Tibial nerve (tissue), 4 donors: ENCODE data around the gene CAMK2N2. TPM values are rescaled to one million over a fixed set of nuclear protein-coding genes. Genes with fewer than 3 reads are reported as not detected.

Experiments used
- DNase-seq, 2 donors: peaks; one replicate each; pipeline ENCODE4 v3.0.0-alpha.2; 2019; ENCODE audit warnings: low spot score in 2 of 2
- H3K27ac ChIP-seq, 4 donors: fragments of 200-600 bp; sonication (generic) in 3 of 4; one replicate each; pipeline ENCODE4 v1.5.1; 2017 to 2019; ENCODE audit warnings: mild to moderate bottlenecking in 1 of 4
- H3K27me3 ChIP-seq, 2 donors: fragments of 200-600 bp; sonication (generic) in 1 of 2; one replicate each; pipeline versions ENCODE4 v1.5.1 to v1.6.0; 2017 to 2019
- H3K36me3 ChIP-seq, 3 donors: fragments of 200-600 bp; sonication (generic); one replicate each; pipeline ENCODE4 v1.5.1; 2018 to 2019
- H3K4me1 ChIP-seq, 4 donors: fragments of 200-600 bp; sonication (generic) in 3 of 4; one replicate each; pipeline ENCODE4 v1.5.1; 2017 to 2019
- H3K4me3 ChIP-seq, 4 donors: fragments of 200-600 bp; sonication (generic) in 3 of 4; one replicate each; pipeline ENCODE4 v1.5.1; 2017 to 2019; ENCODE audit warnings: mild to moderate bottlenecking in 1 of 4, moderate library complexity in 1 of 4
- H3K9me3 ChIP-seq, 4 donors: fragments of 200-600 bp; sonication (generic) in 3 of 4; one replicate each; pipeline ENCODE4 v1.5.1; 2017 to 2019
- CTCF ChIP-seq, 5 experiments: fragments of 200-600 bp in 3 of 5; fragments of 450-650 bp in 2 of 5; sonication (generic) in 3 of 5; IDR thresholded peaks; one replicate each; pipeline ENCODE4 v1.5.1; 2016 to 2019; ENCODE audit warnings: antibody characterized with exemption in 5 of 5, mild to moderate bottlenecking in 3 of 5, moderate library complexity in 2 of 5
- EP300 ChIP-seq, 2 donors: sonication (generic); formaldehyde crosslinking; IDR thresholded peaks; one replicate each; pipeline ENCODE4 v1.6.1; 2017; ENCODE audit warnings: antibody characterized with exemption in 2 of 2, mild to moderate bottlenecking in 1 of 2
- POLR2A ChIP-seq, 2 donors: fragments of 450-650 bp; IDR thresholded peaks; one replicate each; pipeline ENCODE4 v1.6.1; 2017; ENCODE audit warnings: antibody characterized with exemption in 2 of 2, mild to moderate bottlenecking in 2 of 2, moderate library complexity in 2 of 2
- WGBS, 2 donors: methylation state at CpG; one replicate each; pipeline ENCODE4 v1.1.5; 2018; 5-methylcytosine and 5-hydroxymethylcytosine counted together
- total RNA-seq, 4 donors: library from RNA; depleted of rRNA; stranded (reverse); fragments of >200 nt; gene quantifications; one replicate each; pipeline ENCODE4 v1.1.0, GENCODE V29; 2016

CAMK2N2 gene
- total RNA-seq, 4 donors from 2014 or later: not detected

DNA sequence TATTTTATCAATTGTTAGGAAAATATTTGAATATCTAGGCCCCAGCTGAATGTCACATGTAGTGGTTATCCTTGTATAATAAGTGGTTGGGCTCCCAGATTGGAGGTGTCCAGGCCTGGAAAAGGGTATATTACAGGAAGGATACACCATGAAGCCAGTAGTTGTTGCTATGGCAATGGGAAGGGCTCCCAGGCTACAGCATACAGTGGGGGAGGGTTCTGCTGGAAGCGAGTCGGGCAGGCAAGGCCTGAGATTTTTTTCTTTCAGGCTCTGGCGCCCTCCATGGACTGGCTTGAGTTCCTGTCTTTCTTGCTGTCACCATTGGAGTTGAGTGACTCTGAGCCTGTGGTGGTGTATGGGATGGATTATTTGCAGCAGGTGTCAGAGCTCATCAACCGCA is 23.3 kb upstream of the CAMK2N2 start:
- Histone ChIP-seq H3K4me1 (peaks cover 0 to 4% (median 0%) of the 10 kb centered on the region in 4 donors), H3K27ac (no peak overlapping the region), H3K36me3 (no peaks in the 10 kb centered on the region), H3K9me3 (no peaks in the 10 kb centered on the region), H3K27me3 (peaks cover 0 to 42% of the 10 kb centered on the region in 2 donors), H3K4me3 (no peak overlapping the region)
- DNase-seq: no peak
- TF ChIP-seq CTCF (IDR thresholded peaks at IDR 0.05) (no peak), POLR2A (IDR thresholded peaks at IDR 0.05) (no peak), EP300 (IDR thresholded peaks at IDR 0.05) (no peak)
- WGBS, 2 donors: 14 to 17% methylated on average over 4 of the region's 4 CpGs

DNA sequence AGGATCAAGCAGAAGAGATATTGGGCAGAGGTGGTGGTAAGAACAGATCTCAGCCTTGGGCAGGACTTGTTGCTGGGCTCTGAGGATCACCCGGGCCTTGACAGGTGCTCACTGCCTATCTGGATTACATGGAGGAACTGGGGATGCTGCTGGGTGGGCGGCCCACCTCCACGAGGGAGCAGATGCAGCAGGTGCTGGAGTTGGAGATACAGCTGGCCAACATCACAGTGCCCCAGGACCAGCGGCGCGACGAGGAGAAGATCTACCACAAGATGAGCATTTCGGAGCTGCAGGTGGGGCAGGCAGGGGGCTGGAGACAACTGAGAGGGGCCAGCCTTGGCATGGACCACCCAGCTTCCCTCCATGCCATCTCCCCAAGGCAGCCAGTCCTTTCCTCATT is 22.3 kb upstream of the CAMK2N2 start:
- TF ChIP-seq EP300 (IDR thresholded peaks at IDR 0.05): no peak
- no peak for TF ChIP-seq POLR2A (IDR thresholded peaks at IDR 0.05)
- no peak for TF ChIP-seq CTCF (IDR thresholded peaks at IDR 0.05)
- no peak overlapping the region for H3K27ac ChIP-seq
- H3K36me3 ChIP-seq: no peaks in the 10 kb centered on the region
- 92 to 93% methylated on average over 7 to 8 of the region's 8 CpGs for WGBS, 2 donors
- DNase-seq: no peak
- H3K4me1 ChIP-seq: no peaks in the 10 kb centered on the region
- H3K9me3 ChIP-seq: no peaks in the 10 kb centered on the region
- H3K27me3 ChIP-seq: peaks cover 0 to 31% of the 10 kb centered on the region in 2 donors
- H3K4me3 ChIP-seq: no peak overlapping the region

DNA sequence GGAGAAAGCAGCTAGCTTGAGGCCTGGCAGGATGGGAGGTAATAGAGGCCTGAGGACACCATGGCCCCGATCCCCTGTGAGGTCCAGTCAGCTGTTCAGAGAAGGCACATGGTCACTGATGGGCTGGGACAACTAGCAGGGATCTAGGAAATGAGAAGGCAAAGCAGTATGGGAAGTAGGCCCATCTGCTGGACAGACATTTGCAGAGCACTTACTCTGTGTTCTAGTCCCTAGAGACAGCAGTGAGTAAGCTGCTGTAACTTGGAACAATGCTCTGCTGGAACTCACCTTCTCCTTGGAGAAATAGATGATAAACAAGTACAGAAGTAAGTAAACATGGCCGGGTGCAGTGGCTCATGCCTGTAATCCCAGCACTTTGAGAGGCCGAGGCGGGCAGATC is 21.6 kb upstream of the CAMK2N2 start:
- Histone ChIP-seq H3K27ac (no peak overlapping the region), H3K27me3 (peaks cover 0 to 33% of the 10 kb centered on the region in 2 donors), H3K4me1 (no peaks in the 10 kb centered on the region), H3K9me3 (no peaks in the 10 kb centered on the region), H3K36me3 (no peaks in the 10 kb centered on the region), H3K4me3 (no peak overlapping the region)
- WGBS, 2 donors: 89 to 92% methylated on average over 4 of the region's 4 CpGs
- DNase-seq: no peak
- TF ChIP-seq POLR2A (IDR thresholded peaks at IDR 0.05) (no peak), EP300 (IDR thresholded peaks at IDR 0.05) (no peak), CTCF (IDR thresholded peaks at IDR 0.05) (no peak)

DNA sequence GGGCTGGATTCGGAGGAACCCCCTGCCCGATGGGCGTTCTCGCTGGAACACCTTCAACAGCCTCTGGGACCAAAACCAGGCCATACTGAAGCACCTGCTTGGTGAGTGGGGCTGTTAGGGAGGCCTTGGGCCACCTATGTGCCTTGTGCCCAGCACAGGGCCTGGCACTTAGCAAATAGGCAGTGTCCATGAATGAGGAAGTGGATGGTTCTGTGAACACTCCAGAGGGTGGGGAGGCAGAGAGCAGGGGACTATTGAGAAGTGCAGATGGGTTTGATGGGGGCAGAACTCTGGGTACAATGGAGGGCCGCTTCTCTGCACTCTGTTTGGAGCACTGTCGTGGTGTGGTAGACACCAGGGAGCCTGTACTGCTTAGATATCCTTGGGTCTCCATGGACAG is 16.0 kb upstream of the CAMK2N2 start:
- Histone ChIP-seq H3K4me3 (no peak overlapping the region), H3K36me3 (no peaks in the 10 kb centered on the region), H3K27ac (no peak overlapping the region), H3K9me3 (no peaks in the 10 kb centered on the region), H3K4me1 (peaks cover 0 to 4% (median 0%) of the 10 kb centered on the region in 4 donors), H3K27me3 (peaks cover 0 to 50% of the 10 kb centered on the region in 2 donors)
- WGBS, 2 donors: 90 to 92% methylated on average over 6 of the region's 6 CpGs
- DNase-seq: no peak
- no peak for TF ChIP-seq POLR2A (IDR thresholded peaks at IDR 0.05)
- no peak for TF ChIP-seq EP300 (IDR thresholded peaks at IDR 0.05)
- no peak for TF ChIP-seq CTCF (IDR thresholded peaks at IDR 0.05)

DNA sequence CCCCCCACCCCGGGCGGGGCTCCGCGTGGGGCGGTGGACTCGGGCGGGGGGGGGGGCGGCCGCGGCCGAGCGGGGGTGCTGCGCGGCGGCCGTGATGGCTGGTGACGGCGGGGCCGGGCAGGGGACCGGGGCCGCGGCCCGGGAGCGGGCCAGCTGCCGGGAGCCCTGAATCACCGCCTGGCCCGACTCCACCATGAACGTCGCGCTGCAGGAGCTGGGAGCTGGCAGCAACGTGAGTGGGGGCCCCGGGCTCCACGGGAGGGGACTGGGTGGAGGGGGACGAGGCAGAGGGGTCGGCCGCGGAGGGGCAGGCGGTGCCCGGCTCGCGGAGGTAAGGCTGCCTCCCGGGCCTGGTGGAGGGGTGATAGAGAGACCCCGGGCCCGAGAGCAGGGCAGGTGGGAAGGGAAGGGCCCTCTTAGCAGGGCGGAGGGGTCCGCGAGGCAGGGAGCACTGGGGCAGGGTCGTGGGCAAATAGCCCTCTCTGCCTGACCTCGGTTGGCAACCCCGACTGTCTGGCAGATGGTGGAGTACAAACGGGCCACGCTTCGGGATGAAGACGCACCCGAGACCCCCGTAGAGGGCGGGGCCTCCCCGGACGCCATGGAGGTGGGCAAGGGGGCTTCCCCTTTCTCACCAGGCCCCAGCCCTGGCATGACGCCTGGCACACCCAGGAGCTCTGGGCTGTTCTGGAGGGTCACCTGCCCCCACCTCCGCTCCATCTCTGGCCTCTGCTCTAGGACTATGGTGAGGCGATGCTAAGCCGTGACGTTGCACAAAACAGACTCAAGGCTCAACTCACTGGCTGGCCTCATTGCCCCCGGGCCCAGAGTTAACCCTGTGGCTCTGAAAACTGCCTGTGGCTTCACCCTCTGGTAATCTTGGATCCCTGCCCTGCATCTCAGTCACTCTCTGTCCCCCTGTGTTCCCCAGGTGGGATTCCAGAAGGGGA is 14.9 kb upstream of the CAMK2N2 start, which contains the start of gene ECE2:
TSS of gene ECE2 (plus strand) at position 62 of the 950 bp plus-strand sequence. CDS start at position 194, 132 bp downstream.
- DNase-seq: no peak
- Histone ChIP-seq H3K4me1 (peaks cover 0 to 4% (median 0%) of the 10 kb centered on the region in 4 donors), H3K9me3 (peaks cover 0 to 6% (median 0%) of the 10 kb centered on the region in 4 donors), H3K36me3 (no peaks in the 10 kb centered on the region), H3K27me3 (peaks cover 0 to 50% of the 10 kb centered on the region in 2 donors), H3K4me3 (no peak within 1 kb of the TSS), H3K27ac (no peak within 1 kb of the TSS)
- TF ChIP-seq CTCF (IDR thresholded peaks at IDR 0.05): no peak
- TF ChIP-seq POLR2A (IDR thresholded peaks at IDR 0.05): no peak
- no peak for TF ChIP-seq EP300 (IDR thresholded peaks at IDR 0.05)
- 10 to 16% methylated on average over 29 to 32 of the region's 65 CpGs for WGBS, 2 donors
